NCI-H2081 (cell line): ENCODE results near the gene CILP.
"Not testable (repeated sequence)": the region's sequence is repeated elsewhere in the genome, so short reads cannot be mapped to it uniquely, and the experiment has no call there.

ENCODE experiments used
- DNase-seq, 2 experiments: peaks; one replicate each; lab custom pipeline; 2025; lab: John Stamatoyannopoulos, UW

CILP gene

GRCh38 chr15:65210770-65211481 lies at the start of gene CILP:
CILP (minus strand) TSS chr15:65211473; CDS start chr15:65209755, 1,718 bp downstream.
- no peak for DNase-seq

GRCh38 chr15:65260968-65261367 lies 49.7 kb upstream of the CILP start:
- DNase-seq = no peak

DNA sequence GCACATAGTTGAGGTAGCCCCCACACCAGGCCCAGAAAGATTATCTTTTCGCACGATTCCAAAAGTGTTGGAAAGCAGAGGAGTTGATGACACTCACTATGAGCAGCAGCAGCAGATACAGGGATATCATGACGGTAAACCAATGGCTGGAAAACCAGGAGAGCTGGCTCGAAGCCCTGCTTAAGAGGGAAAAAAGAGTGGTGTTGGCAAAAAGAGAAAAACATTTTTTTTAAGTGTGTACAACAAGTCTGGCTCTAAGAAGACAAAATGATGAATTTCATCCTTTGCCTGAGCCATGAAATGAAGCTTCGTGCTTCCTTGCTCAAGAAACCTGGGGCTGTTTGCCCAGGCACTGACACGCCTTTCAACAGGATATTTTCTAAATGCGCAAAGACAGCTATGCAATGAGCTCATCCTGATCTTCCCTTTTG lies 48.1 kb upstream of the CILP start:
- DNase-seq = no peak

GRCh38 chr15:65258375-65259262 lies 47.3 kb upstream of the CILP start:
- DNase-seq = no peak

- DNase-seq = no peak
Observed at GRCh38 chr15:65255486-65256140, 44.3 kb upstream of the CILP start.

DNA sequence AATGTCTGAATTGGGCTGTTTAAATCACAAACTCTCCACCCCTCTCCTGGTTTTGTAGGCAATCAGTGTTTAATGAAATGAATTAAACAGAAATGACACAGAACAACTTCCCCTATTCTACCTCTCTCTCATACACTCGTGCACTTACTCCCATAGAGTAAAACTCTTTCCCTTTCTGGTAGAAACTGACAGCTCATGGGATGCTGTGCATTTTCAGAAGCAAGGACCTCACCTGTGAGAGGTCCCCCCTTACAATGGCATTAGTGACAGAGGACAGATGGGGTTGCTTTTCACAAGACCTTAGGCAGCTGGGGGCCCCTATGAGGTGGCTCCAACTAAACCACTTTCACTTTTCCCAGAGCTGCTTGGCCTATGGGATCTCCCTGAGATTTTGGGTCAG lies 43.5 kb upstream of the CILP start:
- DNase-seq = no peak

- no peak for DNase-seq
Observed at GRCh38 chr15:65254356-65254755, 43.1 kb upstream of the CILP start.

GRCh38 chr15:65249641-65250040 lies 38.4 kb upstream of the CILP start:
- no peak for DNase-seq

GRCh38 chr15:65248511-65249255 lies 37.4 kb upstream of the CILP start:
- no peak for DNase-seq

- DNase-seq = no peak
Observed at GRCh38 chr15:65246939-65247338, 35.7 kb upstream of the CILP start.

GRCh38 chr15:65246026-65246714 lies 34.9 kb upstream of the CILP start:
- DNase-seq = no peak

GRCh38 chr15:65245096-65245856 lies 34.0 kb upstream of the CILP start:
- no peak for DNase-seq

- DNase-seq = no peak
Observed at GRCh38 chr15:65244638-65245037, 33.4 kb upstream of the CILP start.

DNA sequence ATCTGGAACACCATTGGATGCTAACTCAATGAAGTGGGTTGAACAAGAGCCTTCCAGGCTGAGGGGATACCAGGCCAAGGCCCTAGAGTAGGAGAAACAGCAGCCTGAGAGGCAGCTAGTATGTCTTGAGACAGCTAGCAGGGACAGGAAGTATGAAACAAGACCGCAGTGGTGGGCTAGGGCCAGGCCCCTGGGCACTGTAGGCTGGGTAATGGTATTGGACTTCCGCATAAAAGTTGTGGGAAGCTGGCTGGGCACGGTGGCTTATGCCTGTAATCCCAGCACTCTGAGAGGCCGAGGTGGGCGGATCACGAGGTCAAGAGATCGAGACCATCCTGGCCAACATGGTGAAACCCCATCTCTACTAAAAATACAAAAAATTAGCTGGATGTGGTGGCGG lies 25.2 kb upstream of the CILP start:
- not testable (repeated sequence) for DNase-seq

- no peak for DNase-seq
Observed at GRCh38 chr15:65233696-65234095, 22.4 kb upstream of the CILP start.

DNA sequence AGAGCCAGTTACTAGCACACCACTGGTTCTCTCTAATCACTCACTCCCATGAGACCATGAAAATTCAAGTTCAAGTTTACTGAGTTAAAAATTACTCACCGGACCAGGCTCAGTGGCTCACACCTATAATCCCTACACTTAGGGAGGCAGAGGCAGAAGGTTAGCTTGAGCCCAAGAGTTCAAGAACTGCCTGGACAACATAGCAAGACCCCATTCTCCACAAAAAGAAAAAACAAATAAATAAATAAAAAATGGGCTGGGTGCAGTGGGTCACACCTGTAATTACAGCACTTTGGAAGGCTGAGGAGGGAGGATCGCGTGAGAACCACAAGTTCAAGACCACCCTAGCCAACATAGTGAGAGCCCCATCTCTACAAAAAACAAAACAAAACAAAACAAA lies 21.2 kb upstream of the CILP start:
- DNase-seq = no peak

GRCh38 chr15:65231306-65231705 lies 20.0 kb upstream of the CILP start:
- no peak for DNase-seq

DNA sequence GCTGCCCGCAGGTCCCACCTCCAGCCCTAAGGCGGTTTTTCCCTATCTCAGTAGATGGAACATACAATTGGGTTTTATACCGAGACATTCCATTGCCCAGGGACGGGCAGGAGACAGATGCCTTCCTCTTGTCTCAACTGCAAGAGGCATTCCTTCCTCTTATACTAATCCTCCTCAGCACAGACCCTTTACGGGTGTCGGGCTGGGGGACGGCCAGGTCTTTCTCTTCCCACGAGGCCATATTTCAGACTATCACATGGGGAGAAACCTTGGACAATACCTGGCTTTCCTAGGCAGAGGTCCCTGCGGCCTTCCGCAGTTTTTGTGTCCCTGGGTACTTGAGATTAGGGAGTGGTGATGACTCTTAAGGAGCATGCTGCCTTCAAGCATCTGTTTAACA lies 15.6 kb upstream of the CILP start:
- DNase-seq = not testable (repeated sequence)

- DNase-seq = no peak
Observed at GRCh38 chr15:65226221-65226620, 14.9 kb upstream of the CILP start.

DNA sequence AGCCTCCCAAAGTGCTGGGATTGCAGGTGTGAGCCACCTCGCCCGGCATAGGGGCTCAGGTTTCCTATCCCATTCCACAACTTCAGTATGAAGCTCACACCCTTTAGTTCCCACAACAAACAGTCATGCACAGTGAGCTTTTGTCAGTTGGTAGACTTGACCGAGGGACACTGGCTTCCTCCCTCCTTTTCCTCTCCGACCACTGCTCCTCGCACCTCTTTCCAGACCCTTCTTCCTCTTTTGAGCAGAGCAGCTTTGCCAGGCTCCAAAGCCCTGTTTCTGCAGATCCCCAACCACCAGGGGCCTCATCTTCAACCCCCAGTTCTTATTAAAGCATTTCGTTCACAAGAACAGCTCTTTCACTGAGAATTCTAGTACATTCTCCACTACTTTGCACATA lies 12.7 kb upstream of the CILP start:
- no peak for DNase-seq

GRCh38 chr15:65222891-65223290 lies 11.6 kb upstream of the CILP start:
- no peak for DNase-seq
